Stimulated activated naive CD8-positive, alpha-beta T cell treated with anti-CD3 and anti-CD28 coated beads, Interleukin-15, Interleukin-2, amounts not matched to agents 100 ng/mL and 50 ng/mL, for 24 hours (primary cell): ENCODE data around the gene SCFD2.

Experiments used
- H3K27ac Mint-ChIP-seq: one replicate; pipeline ENCODE4 v1.8.0; 2021; ENCODE audit warnings: mild to moderate bottlenecking, mixed read lengths
- H3K27me3 Mint-ChIP-seq: one replicate; pipeline ENCODE4 v1.8.0; 2021; ENCODE audit warnings: mixed read lengths
- H3K36me3 Mint-ChIP-seq: one replicate; pipeline ENCODE4 v1.8.0; 2021; ENCODE audit warnings: low read depth, mixed read lengths
- H3K4me1 Mint-ChIP-seq: one replicate; pipeline ENCODE4 v1.8.0; 2021; ENCODE audit warnings: low read depth, mixed read lengths
- H3K4me3 Mint-ChIP-seq: one replicate; pipeline ENCODE4 v1.8.0; 2021; ENCODE audit warnings: mild to moderate bottlenecking, mixed read lengths
- H3K9me3 Mint-ChIP-seq: one replicate; pipeline ENCODE4 v1.8.0; 2021; ENCODE audit warnings: mixed read lengths

Gene SCFD2

GRCh38 chr4:52911684-52912294, 454.1 kb downstream of the SCFD2 start:
- Mint-ChIP-seq H3K27me3 (no peaks in the 10 kb centered on the region), H3K27ac (no peak overlapping the region), H3K4me3 (no peak overlapping the region)

DNA sequence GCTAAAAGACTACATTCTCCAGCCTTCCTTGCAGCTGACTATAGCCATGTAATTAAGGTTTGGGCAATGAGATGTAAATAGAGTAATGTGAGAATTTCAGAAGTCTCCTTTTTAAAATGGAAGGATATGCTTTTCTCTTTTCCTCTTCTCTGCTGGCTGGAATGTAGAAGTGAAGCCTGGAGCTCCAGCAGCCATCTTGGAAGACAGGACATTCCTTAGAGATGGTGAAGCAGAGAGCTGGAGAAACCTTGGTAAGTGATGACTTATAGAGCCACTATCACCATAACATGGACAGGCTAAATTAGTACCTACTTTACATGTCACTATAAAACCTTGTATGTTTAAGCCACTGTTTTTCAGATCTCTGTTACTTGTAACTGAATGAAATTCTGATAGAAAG, 455.7 kb downstream of the SCFD2 start:
- H3K4me1 Mint-ChIP-seq, result no peaks in the 10 kb centered on the region
- no peaks in the 10 kb centered on the region for H3K9me3 Mint-ChIP-seq
- no peaks in the 10 kb centered on the region for H3K27me3 Mint-ChIP-seq
- H3K4me3 Mint-ChIP-seq, result no peak overlapping the region
- peaks cover 32% of the 10 kb centered on the region for H3K36me3 Mint-ChIP-seq
- H3K27ac Mint-ChIP-seq, result no peak overlapping the region

More at GRCh38 chr4:52911684-52912294, 454.1 kb downstream of the SCFD2 start:
- Mint-ChIP-seq H3K9me3 (no peaks in the 10 kb centered on the region), H3K36me3 (peaks cover 20% of the 10 kb centered on the region), H3K4me1 (no peaks in the 10 kb centered on the region)

DNA sequence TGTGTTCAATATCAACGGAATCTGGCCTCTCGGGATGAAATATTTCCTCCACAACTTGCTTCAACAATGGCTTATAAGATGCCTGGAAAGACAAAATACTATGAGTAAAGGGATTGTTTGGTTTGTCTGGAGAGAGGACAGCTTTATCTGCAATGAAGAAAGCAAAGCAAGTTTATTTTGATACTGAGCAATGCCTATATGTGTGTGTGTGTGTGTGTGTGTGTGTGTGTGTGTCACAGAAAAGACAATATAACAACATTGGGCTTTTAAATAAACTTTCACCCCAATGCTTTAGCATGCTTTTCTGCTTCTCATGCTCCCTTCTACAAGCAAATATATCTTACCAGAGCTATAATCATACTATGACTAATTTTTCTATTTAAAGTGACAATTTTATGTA, 458.4 kb downstream of the SCFD2 start:
- H3K36me3 Mint-ChIP-seq, result peaks cover 48% of the 10 kb centered on the region
- no peak overlapping the region for H3K4me3 Mint-ChIP-seq

GRCh38 chr4:52904421-52904820, 461.4 kb downstream of the SCFD2 start:
- Mint-ChIP-seq H3K4me3 (no peak overlapping the region), H3K36me3 (peaks cover 72% of the 10 kb centered on the region), H3K4me1 (no peaks in the 10 kb centered on the region)

More for the DNA sequence above, 458.4 kb downstream of the SCFD2 start:
- no peaks in the 10 kb centered on the region for H3K4me1 Mint-ChIP-seq
- no peaks in the 10 kb centered on the region for H3K9me3 Mint-ChIP-seq
- no peaks in the 10 kb centered on the region for H3K27me3 Mint-ChIP-seq
- no peak overlapping the region for H3K27ac Mint-ChIP-seq

GRCh38 chr4:52903273-52903672, 462.6 kb downstream of the SCFD2 start:
- Mint-ChIP-seq H3K4me3 (no peak overlapping the region), H3K9me3 (peaks cover 4% of the 10 kb centered on the region), H3K27ac (no peak overlapping the region), H3K4me1 (no peaks in the 10 kb centered on the region), H3K36me3 (peaks cover 66% of the 10 kb centered on the region), H3K27me3 (no peaks in the 10 kb centered on the region)

More at GRCh38 chr4:52904421-52904820, 461.4 kb downstream of the SCFD2 start:
- Mint-ChIP-seq H3K27ac (no peak overlapping the region), H3K9me3 (no peaks in the 10 kb centered on the region), H3K27me3 (no peaks in the 10 kb centered on the region)

DNA sequence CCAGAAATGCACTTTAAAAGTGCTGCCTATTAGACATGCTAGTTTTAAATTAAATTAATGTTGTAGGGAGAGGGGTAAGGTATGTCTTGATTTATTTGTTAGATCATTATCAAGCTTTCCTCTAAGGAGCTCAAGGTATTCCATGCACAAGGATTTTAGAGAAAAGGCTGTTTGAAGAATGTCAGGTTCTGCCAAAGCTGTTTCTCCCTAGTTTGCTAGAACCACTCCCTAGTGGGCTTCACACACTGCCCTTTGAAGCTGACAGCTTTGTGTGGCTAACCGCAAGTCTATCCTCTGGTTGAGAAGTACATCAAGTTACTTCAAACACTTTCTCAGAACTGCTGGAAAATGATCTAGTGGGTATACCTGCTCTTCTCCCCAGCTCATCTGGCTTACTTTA, 471.4 kb downstream of the SCFD2 start:
- Mint-ChIP-seq H3K27me3 (no peaks in the 10 kb centered on the region), H3K9me3 (peaks cover 7% of the 10 kb centered on the region), H3K27ac (no peak overlapping the region), H3K4me3 (no peak overlapping the region), H3K4me1 (peaks cover 8% of the 10 kb centered on the region), H3K36me3 (peaks cover 7% of the 10 kb centered on the region)

DNA sequence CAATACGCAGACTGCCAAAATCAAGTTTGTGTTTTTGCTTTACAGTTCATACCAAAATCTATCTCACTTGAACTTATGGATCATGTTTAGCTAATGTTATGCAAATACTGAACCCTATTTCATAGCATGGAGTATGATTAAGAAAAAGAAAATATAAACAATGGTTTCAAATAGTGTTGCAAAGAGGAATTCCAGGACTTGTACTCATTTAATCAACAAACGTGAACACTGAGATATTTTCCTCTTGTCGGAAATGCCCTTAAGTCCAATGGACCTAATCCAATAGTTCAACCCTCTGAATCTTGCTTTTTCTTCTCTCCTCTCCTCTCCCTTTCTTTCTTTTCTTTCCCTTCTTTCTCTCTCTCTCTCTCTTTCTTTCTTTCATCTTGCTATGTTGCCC, 473.0 kb downstream of the SCFD2 start:
- Mint-ChIP-seq H3K36me3 (peaks cover 16% of the 10 kb centered on the region), H3K9me3 (peaks cover 11% of the 10 kb centered on the region), H3K27me3 (no peaks in the 10 kb centered on the region), H3K27ac (no peak overlapping the region), H3K4me1 (peaks cover 8% of the 10 kb centered on the region), H3K4me3 (no peak overlapping the region)

DNA sequence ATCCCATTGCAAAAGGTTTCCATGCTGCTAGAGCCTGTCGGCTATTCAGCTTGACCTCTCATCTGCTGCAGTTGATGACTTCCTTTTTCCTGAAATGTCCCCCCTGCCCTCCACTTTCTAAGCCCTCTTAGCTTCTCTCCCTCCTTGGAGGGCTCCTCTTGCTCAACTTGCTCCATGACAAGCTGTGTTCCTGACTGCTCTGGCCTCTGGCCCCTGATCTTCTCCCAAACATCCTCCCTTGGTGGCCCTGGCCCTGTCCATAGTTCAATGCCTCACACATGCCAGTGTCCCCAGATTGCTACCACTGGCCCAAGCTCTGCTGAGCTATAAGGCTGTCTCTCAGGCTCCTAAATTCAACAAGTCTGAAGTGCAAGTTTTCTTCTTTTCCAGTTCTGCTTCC, 474.1 kb downstream of the SCFD2 start:
- Mint-ChIP-seq H3K27ac (no peak overlapping the region), H3K27me3 (no peaks in the 10 kb centered on the region), H3K4me3 (no peak overlapping the region), H3K36me3 (peaks cover 21% of the 10 kb centered on the region), H3K9me3 (peaks cover 13% of the 10 kb centered on the region), H3K4me1 (peaks cover 8% of the 10 kb centered on the region)

DNA sequence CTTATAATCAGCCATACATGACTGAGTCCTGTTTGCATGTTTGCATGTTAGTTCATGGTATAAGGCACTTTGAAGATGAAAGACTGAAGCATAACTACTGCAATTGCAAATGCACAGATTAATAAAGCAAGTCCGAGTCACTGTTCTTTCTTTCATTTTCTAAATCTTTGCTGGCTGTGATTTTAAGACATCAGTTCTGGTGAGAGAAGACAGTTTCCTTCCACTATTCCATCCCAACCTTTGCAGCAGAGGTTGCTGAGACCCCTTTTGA, 475.4 kb downstream of the SCFD2 start:
- Mint-ChIP-seq H3K4me3 (no peak overlapping the region), H3K9me3 (peaks cover 11% of the 10 kb centered on the region), H3K36me3 (peaks cover 29% of the 10 kb centered on the region), H3K27me3 (no peaks in the 10 kb centered on the region), H3K4me1 (peaks cover 8% of the 10 kb centered on the region), H3K27ac (no peak overlapping the region)

GRCh38 chr4:52889778-52890520, 475.9 kb downstream of the SCFD2 start:
- Mint-ChIP-seq H3K4me1 (peaks cover 8% of the 10 kb centered on the region), H3K27me3 (no peaks in the 10 kb centered on the region), H3K27ac (no peak overlapping the region), H3K36me3 (peaks cover 32% of the 10 kb centered on the region), H3K4me3 (no peak overlapping the region), H3K9me3 (peaks cover 11% of the 10 kb centered on the region)

GRCh38 chr4:52889354-52889753, 476.5 kb downstream of the SCFD2 start:
- peaks cover 8% of the 10 kb centered on the region for H3K4me1 Mint-ChIP-seq
- no peaks in the 10 kb centered on the region for H3K27me3 Mint-ChIP-seq
- H3K36me3 Mint-ChIP-seq, result peaks cover 32% of the 10 kb centered on the region
- H3K9me3 Mint-ChIP-seq, result peaks cover 11% of the 10 kb centered on the region
- no peak overlapping the region for H3K27ac Mint-ChIP-seq
- no peak overlapping the region for H3K4me3 Mint-ChIP-seq

DNA sequence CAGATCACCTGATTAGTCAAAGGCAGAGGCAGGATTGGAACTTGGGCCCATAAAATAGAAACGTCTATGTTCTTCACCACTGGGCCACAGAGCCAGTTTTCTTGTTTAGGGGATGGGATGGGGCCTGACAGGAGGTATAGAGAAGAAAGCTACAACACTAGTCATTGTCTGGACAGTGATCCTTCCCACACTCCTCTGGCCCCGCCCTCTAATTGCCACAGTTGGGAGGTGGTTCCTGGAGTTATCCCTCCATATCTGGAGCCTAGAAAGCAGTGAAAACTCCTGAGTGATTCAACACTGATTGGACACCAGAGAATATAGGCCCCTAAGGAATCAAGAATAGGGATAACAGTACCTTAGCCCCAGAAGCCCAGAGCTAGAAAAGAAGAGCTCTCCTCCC, 480.9 kb downstream of the SCFD2 start:
- Mint-ChIP-seq H3K27ac (no peak overlapping the region), H3K27me3 (no peaks in the 10 kb centered on the region), H3K4me3 (no peak overlapping the region), H3K4me1 (peaks cover 5% of the 10 kb centered on the region), H3K9me3 (peaks cover 11% of the 10 kb centered on the region), H3K36me3 (peaks cover 46% of the 10 kb centered on the region)

GRCh38 chr4:52883707-52884669, 481.9 kb downstream of the SCFD2 start:
- H3K27me3 Mint-ChIP-seq, result no peaks in the 10 kb centered on the region
- peaks cover 11% of the 10 kb centered on the region for H3K9me3 Mint-ChIP-seq
- peaks cover 45% of the 10 kb centered on the region for H3K36me3 Mint-ChIP-seq
- no peak overlapping the region for H3K4me3 Mint-ChIP-seq
- H3K4me1 Mint-ChIP-seq, result no peaks in the 10 kb centered on the region
- no peak overlapping the region for H3K27ac Mint-ChIP-seq

DNA sequence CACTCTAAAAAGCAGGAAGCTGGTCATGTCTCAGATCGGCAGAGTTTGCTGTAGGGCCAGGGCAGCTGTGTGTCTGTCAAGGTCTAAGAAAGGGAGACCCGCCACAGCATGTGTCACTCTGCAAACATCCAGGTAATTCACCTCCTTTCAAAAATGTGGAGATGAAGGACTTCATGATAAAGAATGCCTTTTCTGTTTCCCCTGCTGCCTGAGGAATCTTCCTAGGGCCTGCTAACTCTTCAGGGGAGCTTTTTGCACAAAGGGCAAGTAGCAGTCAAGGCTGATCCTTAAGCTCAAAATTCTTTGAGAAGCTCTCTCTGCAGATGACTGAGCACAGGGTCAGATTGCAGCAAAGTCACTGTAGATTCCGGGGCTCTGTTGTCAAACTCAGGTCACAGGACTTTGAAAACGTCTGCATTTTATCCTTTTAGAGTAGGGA, 482.7 kb downstream of the SCFD2 start:
- Mint-ChIP-seq H3K4me1 (no peaks in the 10 kb centered on the region), H3K9me3 (peaks cover 4% of the 10 kb centered on the region), H3K27ac (no peak overlapping the region), H3K36me3 (peaks cover 41% of the 10 kb centered on the region), H3K27me3 (no peaks in the 10 kb centered on the region), H3K4me3 (no peak overlapping the region)

DNA sequence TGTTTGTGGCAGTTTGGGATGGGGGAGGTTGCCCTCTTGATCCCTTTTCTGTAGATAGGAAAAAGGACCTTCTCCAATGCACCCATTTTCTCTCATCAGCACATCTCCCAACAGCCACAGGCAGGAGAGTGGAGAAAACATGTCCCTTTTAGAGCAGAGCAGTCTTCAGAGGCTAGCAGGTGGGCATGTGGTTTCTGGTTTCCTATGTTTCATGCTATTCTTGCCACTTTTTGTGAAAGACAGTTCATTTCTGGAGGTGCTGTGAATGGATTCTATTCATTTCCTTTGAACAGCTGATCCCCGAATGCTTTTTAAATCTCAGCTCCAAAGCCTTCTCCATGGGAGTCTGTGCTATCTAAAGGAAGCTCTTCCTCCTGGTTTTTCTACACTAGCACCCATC, 484.9 kb downstream of the SCFD2 start:
- Mint-ChIP-seq H3K4me1 (no peaks in the 10 kb centered on the region), H3K27ac (no peak overlapping the region), H3K4me3 (no peak overlapping the region), H3K27me3 (no peaks in the 10 kb centered on the region), H3K36me3 (peaks cover 35% of the 10 kb centered on the region), H3K9me3 (no peaks in the 10 kb centered on the region)
